Fibroblast of lung (primary cell): Measurements from ENCODE around the gene MAML2. TPM values are rescaled to one million over a fixed set of nuclear protein-coding genes. Genes with fewer than 3 reads are reported as not detected.

Experiments used
- DNase-seq, 2 donors: peaks; one replicate each; pipeline versions ENCODE4 v3.0.0 to v3.0.0-alpha.2; 2010; ENCODE audit warnings: low read depth in 2 of 2
- H2AFZ ChIP-seq: 2 replicates; pipeline ENCODE4 v1.5.1; 2012; ENCODE audit warnings: low read length, control low read depth, inconsistent platforms
- H3K27ac ChIP-seq: 2 replicates; pipeline ENCODE4 v1.5.1; 2011; ENCODE audit warnings: low read length, control low read depth; ENCODE audit not compliant: insufficient read depth
- H3K27me3 ChIP-seq: 2 replicates; pipeline ENCODE4 v1.5.1; 2011; ENCODE audit warnings: mild to moderate bottlenecking, low read length; ENCODE audit not compliant: control insufficient read depth, insufficient read depth
- H3K36me3 ChIP-seq: 2 replicates; pipeline ENCODE4 v1.5.1; 2011; ENCODE audit warnings: low read length; ENCODE audit not compliant: control insufficient read depth, insufficient read depth
- H3K4me1 ChIP-seq: 2 replicates; pipeline ENCODE4 v1.5.1; 2011; ENCODE audit warnings: low read length; ENCODE audit not compliant: control insufficient read depth, insufficient read depth; ENCODE audit errors: extremely low read depth
- H3K4me2 ChIP-seq: 2 replicates; pipeline ENCODE4 v1.5.1; 2011; ENCODE audit warnings: low read length, control low read depth; ENCODE audit not compliant: insufficient read depth; ENCODE audit errors: extremely low read depth
- H3K4me3 ChIP-seq, 4 experiments: fragments of 200-600 bp in 1 of 4; sonication (generic) in 1 of 4; replicated peaks in 1 of 4; 2 replicates each; pipeline ENCODE4 v1.5.1; 2011 to 2016; ENCODE audit warnings: low read length in 4 of 4, low read depth in 3 of 4, mild to moderate bottlenecking in 3 of 4, control low read depth in 2 of 4, inconsistent platforms in 1 of 4, mixed read lengths in 1 of 4; ENCODE audit not compliant: insufficient read depth in 1 of 4; ENCODE audit errors: control extremely low read depth in 1 of 4
- H3K79me2 ChIP-seq: 2 replicates; pipeline ENCODE4 v1.5.1; 2012; ENCODE audit warnings: mild to moderate bottlenecking, low read length, inconsistent platforms; ENCODE audit not compliant: control insufficient read depth, insufficient read depth
- H3K9ac ChIP-seq: 2 replicates; pipeline ENCODE4 v1.5.1; 2011; ENCODE audit warnings: mild to moderate bottlenecking, low read length, control low read depth; ENCODE audit not compliant: insufficient read depth
- H3K9me3 ChIP-seq: 2 replicates; pipeline ENCODE4 v1.5.1; 2012; ENCODE audit warnings: low read depth, low read length; ENCODE audit not compliant: control insufficient read depth, insufficient read depth
- H4K20me1 ChIP-seq: 2 replicates; pipeline ENCODE4 v1.5.1; 2011; ENCODE audit warnings: low read length; ENCODE audit not compliant: control insufficient read depth, insufficient read depth; ENCODE audit errors: extremely low read depth
- EZH2 ChIP-seq: IDR thresholded peaks from 2 replicates; pipeline ENCODE4 v1.5.1; 2012; ENCODE audit warnings: low read length, control low read depth, mild to moderate bottlenecking; ENCODE audit errors: missing control alignments
- polyA plus RNA-seq, 2 donors: library from polyadenylated mRNA; depleted of rRNA in 1 of 2; stranded (reverse) in 1 of 2; unstranded in 1 of 2; fragments of >200 nt; gene quantifications; 2 replicates each; pipeline ENCODE4 v1.2.1, GENCODE V29; 2011 to 2012; ENCODE audit warnings: missing spikeins in 1 of 2
- total RNA-seq: library from RNA; depleted of rRNA; stranded (reverse); fragments of >200 nt; gene quantifications from 2 replicates; pipeline ENCODE4 v1.2.1, GENCODE V29; 2014
- TF ChIP-seq, protein P1 (sequence below), 2 donors: IDR thresholded peaks in 1 of 2; conservative IDR thresholded peaks in 1 of 2; 1 replicate in 1 of 2; 2 replicates in 1 of 2; pipeline ENCODE4 v1.5.1; 2011 to 2012; ENCODE audit warnings: low read length in 2 of 2, control low read depth in 1 of 2, inconsistent platforms in 1 of 2, low read depth in 1 of 2, mild to moderate bottlenecking in 1 of 2

The MAML2 gene
- total and polyA plus RNA-seq, 2 donors (not counting 1 experiment from before 2014, with no cell fraction given) = 13.0 to 19.0 TPM

DNA sequence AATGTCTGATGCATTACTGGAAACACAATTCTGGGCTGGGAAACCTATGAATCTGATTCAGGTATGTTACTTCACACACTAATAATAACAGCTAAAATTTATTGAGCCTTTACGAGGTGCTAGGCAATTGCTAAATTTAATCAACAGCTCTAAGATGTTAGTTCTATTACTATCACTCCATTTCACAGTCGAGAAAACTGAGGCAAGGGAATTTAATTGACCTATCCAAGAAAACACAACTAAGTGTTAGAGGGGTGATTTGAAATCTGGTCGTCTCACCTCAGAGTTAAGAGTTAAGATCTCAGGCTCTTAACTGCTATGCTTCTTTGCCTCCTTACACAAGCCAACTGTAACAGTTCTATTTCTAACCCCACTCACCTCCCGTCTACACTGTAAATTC, 8.8 kb downstream of the MAML2 start:
- H3K36me3 ChIP-seq = no peaks in the 10 kb centered on the region
- no peak for DNase-seq
- peaks cover 19% of the 10 kb centered on the region for H3K4me1 ChIP-seq
- TF ChIP-seq, protein P1, sequence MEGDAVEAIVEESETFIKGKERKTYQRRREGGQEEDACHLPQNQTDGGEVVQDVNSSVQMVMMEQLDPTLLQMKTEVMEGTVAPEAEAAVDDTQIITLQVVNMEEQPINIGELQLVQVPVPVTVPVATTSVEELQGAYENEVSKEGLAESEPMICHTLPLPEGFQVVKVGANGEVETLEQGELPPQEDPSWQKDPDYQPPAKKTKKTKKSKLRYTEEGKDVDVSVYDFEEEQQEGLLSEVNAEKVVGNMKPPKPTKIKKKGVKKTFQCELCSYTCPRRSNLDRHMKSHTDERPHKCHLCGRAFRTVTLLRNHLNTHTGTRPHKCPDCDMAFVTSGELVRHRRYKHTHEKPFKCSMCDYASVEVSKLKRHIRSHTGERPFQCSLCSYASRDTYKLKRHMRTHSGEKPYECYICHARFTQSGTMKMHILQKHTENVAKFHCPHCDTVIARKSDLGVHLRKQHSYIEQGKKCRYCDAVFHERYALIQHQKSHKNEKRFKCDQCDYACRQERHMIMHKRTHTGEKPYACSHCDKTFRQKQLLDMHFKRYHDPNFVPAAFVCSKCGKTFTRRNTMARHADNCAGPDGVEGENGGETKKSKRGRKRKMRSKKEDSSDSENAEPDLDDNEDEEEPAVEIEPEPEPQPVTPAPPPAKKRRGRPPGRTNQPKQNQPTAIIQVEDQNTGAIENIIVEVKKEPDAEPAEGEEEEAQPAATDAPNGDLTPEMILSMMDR (conservative IDR thresholded peaks at IDR 0.05 in 1 of 2, IDR thresholded peaks at IDR 0.05 in 1 of 2; ENCODE audit: low read depth in 1 of 2, low read length in 2 of 2) = no peak
- no peak for TF ChIP-seq EZH2
- no peak overlapping the region for H3K27ac ChIP-seq
- peaks cover 83% of the 10 kb centered on the region for H3K79me2 ChIP-seq
- H3K4me3 ChIP-seq = no peak overlapping the region
- no peaks in the 10 kb centered on the region for H3K9me3 ChIP-seq
- H3K4me2 ChIP-seq = no peak overlapping the region
- H2AFZ ChIP-seq = no peak overlapping the region
- H3K27me3 ChIP-seq = no peaks in the 10 kb centered on the region
- no peak overlapping the region for H3K9ac ChIP-seq
- no peaks in the 10 kb centered on the region for H4K20me1 ChIP-seq

DNA sequence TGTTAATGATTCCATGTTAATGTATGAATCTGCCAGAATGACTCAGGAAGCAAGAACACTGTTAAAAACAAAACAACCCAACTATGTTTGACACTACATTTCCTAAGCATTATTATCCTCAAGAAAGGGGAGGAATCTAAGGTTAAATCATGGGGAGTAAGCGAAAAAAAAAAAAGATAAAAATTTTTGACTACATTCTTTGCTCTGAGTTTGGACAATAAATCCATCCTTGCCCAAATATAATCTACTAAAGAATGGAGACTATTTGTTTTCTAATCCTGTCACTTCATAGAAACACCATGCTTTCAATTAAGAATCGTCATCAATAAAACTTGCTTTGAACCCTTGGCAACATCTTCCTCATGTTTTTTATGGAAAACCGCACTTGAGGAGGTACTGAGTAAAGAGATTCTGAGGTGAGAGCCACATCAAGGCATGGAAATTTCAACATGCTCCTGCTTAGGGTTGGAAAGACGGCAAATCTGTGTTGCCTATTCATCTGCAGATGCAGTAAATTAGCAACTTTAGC, 9.7 kb downstream of the MAML2 start:
- Histone ChIP-seq H3K27me3 (no peaks in the 10 kb centered on the region), H3K4me3 (no peak overlapping the region), H4K20me1 (no peaks in the 10 kb centered on the region), H3K79me2 (peaks cover 83% of the 10 kb centered on the region), H3K4me2 (peak overlapping the region; percentile 67), H3K27ac (no peak overlapping the region), H3K4me1 (peaks cover 16% of the 10 kb centered on the region), H2AFZ (no peak overlapping the region), H3K36me3 (no peaks in the 10 kb centered on the region), H3K9me3 (no peaks in the 10 kb centered on the region), H3K9ac (no peak overlapping the region)
- DNase-seq = peak in 1 of 2 donors; percentile 74
- TF ChIP-seq, protein P1 (conservative IDR thresholded peaks at IDR 0.05 in 1 of 2, IDR thresholded peaks at IDR 0.05 in 1 of 2; ENCODE audit: low read depth in 1 of 2, low read length in 2 of 2) = no peak
- no peak for TF ChIP-seq EZH2

DNA sequence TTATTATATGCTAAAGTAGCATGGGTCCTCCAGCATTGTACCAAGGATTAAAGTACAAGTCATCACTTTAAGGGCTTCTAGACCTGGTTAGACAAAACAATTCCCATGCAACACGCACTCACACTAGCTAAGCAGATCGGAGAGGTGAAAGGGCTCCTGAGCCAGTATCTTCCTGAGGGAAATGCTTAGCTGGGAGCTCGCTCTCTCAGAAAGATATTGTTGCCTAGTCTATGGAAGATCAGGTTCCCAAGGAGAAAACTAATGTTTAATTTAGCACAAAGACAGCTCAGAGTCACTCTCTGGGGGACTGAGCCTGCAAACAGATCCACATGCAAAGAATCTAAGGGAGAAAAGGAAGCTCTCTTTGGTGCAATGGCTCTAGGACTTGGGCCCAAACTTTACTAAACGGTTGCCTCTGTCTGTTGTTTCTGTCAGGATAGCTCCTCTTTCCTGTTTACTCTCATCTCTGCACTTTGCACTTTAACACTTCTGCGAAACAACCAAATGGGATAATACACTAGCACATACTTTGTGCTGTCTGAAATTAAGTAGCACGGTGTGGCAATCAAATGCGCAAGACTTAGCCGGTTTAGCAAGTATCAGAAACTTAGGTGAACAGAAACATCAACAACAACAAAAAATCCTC, 10.7 kb downstream of the MAML2 start:
- Histone ChIP-seq H3K9me3 (no peaks in the 10 kb centered on the region), H3K79me2 (peaks cover 83% of the 10 kb centered on the region), H3K36me3 (no peaks in the 10 kb centered on the region), H3K4me2 (peak overlapping the region; percentile 67), H3K27me3 (no peaks in the 10 kb centered on the region), H3K4me3 (no peak overlapping the region), H3K9ac (no peak overlapping the region), H2AFZ (no peak overlapping the region), H3K27ac (peak overlapping the region; percentile 0), H4K20me1 (no peaks in the 10 kb centered on the region), H3K4me1 (peaks cover 13% of the 10 kb centered on the region)
- peak in 1 of 2 donors; percentile 32 for DNase-seq
- TF ChIP-seq, protein P1 (conservative IDR thresholded peaks at IDR 0.05 in 1 of 2, IDR thresholded peaks at IDR 0.05 in 1 of 2; ENCODE audit: low read depth in 1 of 2, low read length in 2 of 2) = no peak
- no peak for TF ChIP-seq EZH2
